ENCODE measurements around the gene HIGD2A. TPM values are rescaled to one million over a fixed set of nuclear protein-coding genes. Genes with fewer than 3 reads are reported as not detected.

HIGD2A gene
- total and polyA plus RNA-seq, 9 of the 15 experiments (the other 6 are each of a cell fraction or from before 2014, with no cell fraction given): 94.7 to 264 (median 163) TPM

DNA sequence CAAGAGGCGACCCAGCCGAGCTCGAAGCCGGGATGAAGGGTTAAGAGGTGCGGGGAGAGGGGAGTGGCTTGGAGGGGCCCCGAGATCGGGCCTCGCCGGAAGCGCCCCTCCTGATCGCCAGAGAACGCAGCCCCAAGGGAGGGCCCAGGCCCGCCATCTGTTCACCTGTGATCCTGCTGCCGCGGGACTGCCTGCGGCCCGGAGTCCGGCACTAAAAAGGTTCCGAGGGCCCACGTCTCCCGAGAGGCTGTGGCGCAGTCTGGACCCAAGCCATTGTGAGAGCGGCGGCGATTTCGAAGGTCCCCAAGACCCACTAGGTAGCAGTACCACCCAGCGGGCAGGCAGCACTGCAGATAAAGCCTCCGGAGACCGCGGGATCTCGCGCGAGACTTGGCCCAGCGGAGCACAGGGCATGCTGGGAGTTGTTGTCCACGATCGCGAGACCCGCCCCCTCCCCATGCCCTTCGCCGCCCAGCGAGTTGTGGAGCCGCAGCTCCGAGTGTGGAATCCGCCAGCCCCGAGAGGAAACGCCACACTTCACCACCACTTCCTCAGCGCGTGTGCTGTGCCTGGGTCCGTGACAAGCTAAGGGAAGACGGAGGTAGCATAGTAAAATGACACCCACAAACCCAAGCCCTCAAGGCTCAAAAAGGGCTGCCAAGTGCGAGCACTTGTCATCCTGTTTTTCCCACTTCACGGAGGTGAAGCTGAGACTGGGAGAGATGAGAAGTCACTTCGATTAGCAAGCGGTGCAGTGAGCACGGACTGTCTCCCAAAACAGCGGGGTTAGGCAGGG is 26.9 kb upstream of the HIGD2A start, which contains the start of gene KIAA1191 (continued):
- TF ChIP-seq RCOR1 (IDR thresholded peaks at IDR 0.05; ENCODE audit: borderline replicate concordance in 1 of 2, low read depth in 2 of 2, low read length in 2 of 2): peak in 1 of 2 experiments; percentile 12; a peak in 1 of 4 replicates
- TF ChIP-seq CBFB (CRISPR knock-in tag; IDR thresholded peaks at IDR 0.05): peak; percentile 78; the same call in 1 of the 2 replicates
- TF ChIP-seq TBP (optimal IDR thresholded peaks at IDR 0.05; ENCODE audit: low read depth, low read length): peak; percentile 96
- TF ChIP-seq ZBTB34 (CRISPR knock-in tag; IDR thresholded peaks at IDR 0.05): no peak
- peak; percentile 87; the same call in 1 of the 2 replicates for TF ChIP-seq ETS1 (conservative IDR thresholded peaks at IDR 0.05; ENCODE audit: control insufficient read depth, low read depth, low read length)
- TF ChIP-seq CREM (IDR thresholded peaks at IDR 0.05; ENCODE audit: low read depth): peak; percentile 55
- TF ChIP-seq ZC3H11A (IDR thresholded peaks at IDR 0.05; ENCODE audit: low read depth, low read length): no peak; the same call in 1 of the 2 replicates
- peak; percentile 49; the same call in 1 of the 2 replicates for TF ChIP-seq MAFF (IDR thresholded peaks at IDR 0.05; ENCODE audit: low read length)
- TF ChIP-seq HMGN3 (IDR thresholded peaks at IDR 0.05; ENCODE audit: borderline replicate concordance, extremely low read depth, insufficient read length, low read depth, low read length): peak; percentile 44
- no peak for TF ChIP-seq NEUROD1 (IDR thresholded peaks at IDR 0.05; ENCODE audit: borderline replicate concordance, low read depth, low read length, partially characterized antibody)
- TF ChIP-seq MTA1 (IDR thresholded peaks at IDR 0.05; ENCODE audit: borderline replicate concordance): peak; percentile 72; the same call in 1 of the 2 replicates
- no peak for TF ChIP-seq ATF1 (CRISPR knock-in tag; IDR thresholded peaks at IDR 0.05)
- peak; percentile 73 for TF ChIP-seq ATF1 (tag; IDR thresholded peaks at IDR 0.05)
- peak; percentile 92 for TF ChIP-seq SUPT5H (IDR thresholded peaks at IDR 0.05)
- TF ChIP-seq DIDO1 (tag; IDR thresholded peaks at IDR 0.05; ENCODE audit: low read depth): peak; percentile 68; the same call in 1 of the 2 replicates
- no peak for TF ChIP-seq LEF1 (IDR thresholded peaks at IDR 0.05)
- peak; percentile 78 to 80; a peak in 2 of 4 replicates for TF ChIP-seq SIN3A (IDR thresholded peaks at IDR 0.05; ENCODE audit: borderline replicate concordance in 2 of 2, control insufficient read depth in 1 of 2, low read depth in 2 of 2, low read length in 2 of 2)
- TF ChIP-seq ZNF717 (CRISPR knock-in tag; IDR thresholded peaks at IDR 0.05): no peak
- 0 out of 2 replicates have a peak, but pooled peaks have one; percentile 15 for TF ChIP-seq TCF15 (CRISPR knock-in tag; IDR thresholded peaks at IDR 0.05)
- TF ChIP-seq MEF2A (IDR thresholded peaks at IDR 0.05; ENCODE audit: control insufficient read depth, low read depth, low read length): no peak
- TF ChIP-seq FIP1L1 (IDR thresholded peaks at IDR 0.05; ENCODE audit: low read depth, low read length, poor library complexity, severe bottlenecking): peak; percentile 22
- TF ChIP-seq ZBTB12 (CRISPR knock-in tag; IDR thresholded peaks at IDR 0.05): no peak
- TF ChIP-seq MTA3 (IDR thresholded peaks at IDR 0.05; ENCODE audit: borderline replicate concordance): peak; percentile 77
- TF ChIP-seq C11orf30 (IDR thresholded peaks at IDR 0.05; ENCODE audit: low read depth): peak; percentile 50
- TF ChIP-seq POLR2B (IDR thresholded peaks at IDR 0.05; ENCODE audit: low read depth, partially characterized antibody): peak; percentile 83
